Keratinocyte (primary cell): ENCODE data around the gene CLK3. TPM values are rescaled to one million over a fixed set of nuclear protein-coding genes. Genes with fewer than 3 reads are reported as not detected.

ENCODE experiments used
- DNase-seq: peaks from one replicate; pipeline ENCODE4 v3.0.0-alpha.2; 2011; ENCODE audit warnings: low read depth, missing footprints, low spot score
- FAIRE-seq: peaks from 2 replicates; lab custom pipeline; 2011; peaks lifted over from hg19 to GRCh38; lab: Jason Lieb, UNC
- H2AFZ ChIP-seq: 2 replicates; pipeline ENCODE4 v1.6.0; 2012; ENCODE audit warnings: low read length, control low read depth, inconsistent platforms; ENCODE audit not compliant: control insufficient read depth
- H3K27ac ChIP-seq: 2 replicates; pipeline ENCODE4 v1.5.1; 2011; ENCODE audit warnings: low read length; ENCODE audit not compliant: control insufficient read depth, insufficient read depth
- H3K27me3 ChIP-seq: 3 replicates; pipeline ENCODE4 v1.6.0; 2011; ENCODE audit warnings: low read length; ENCODE audit not compliant: control insufficient read depth, insufficient read depth; ENCODE audit errors: extremely low read depth
- H3K36me3 ChIP-seq, 2 experiments: 2 replicates in 1 of 2; 3 replicates in 1 of 2; pipeline ENCODE4 v1.5.1; 2011; ENCODE audit warnings: low read length in 2 of 2, mild to moderate bottlenecking in 1 of 2; ENCODE audit not compliant: control insufficient read depth in 2 of 2, insufficient read depth in 2 of 2; ENCODE audit errors: extremely low read depth in 1 of 2
- H3K4me1 ChIP-seq: 3 replicates; pipeline ENCODE4 v1.5.1; 2011; ENCODE audit warnings: low read length; ENCODE audit not compliant: control insufficient read depth, insufficient read depth; ENCODE audit errors: extremely low read depth
- H3K4me2 ChIP-seq: 3 replicates; pipeline ENCODE4 v1.6.0; 2011; ENCODE audit warnings: low read depth, low read length; ENCODE audit not compliant: control insufficient read depth, insufficient read depth; ENCODE audit errors: extremely low read depth
- H3K4me3 ChIP-seq, 3 experiments: fragments of 200-600 bp in 1 of 3; sonication (generic) in 1 of 3; 2 replicates in 2 of 3; 3 replicates in 1 of 3; pipeline ENCODE4 v1.5.1; 2011 to 2016; ENCODE audit warnings: low read length in 3 of 3, mild to moderate bottlenecking in 3 of 3, control low read depth in 2 of 3, inconsistent platforms in 1 of 3, low read depth in 1 of 3, mixed read lengths in 1 of 3, mixed run types in 1 of 3, moderate library complexity in 1 of 3; ENCODE audit not compliant: control insufficient read depth in 2 of 3, insufficient read depth in 2 of 3; ENCODE audit errors: extremely low read depth in 1 of 3
- H3K79me2 ChIP-seq: 2 replicates; pipeline ENCODE4 v1.6.0; 2012; ENCODE audit warnings: low read length; ENCODE audit not compliant: control insufficient read depth, insufficient read depth
- H3K9ac ChIP-seq: 3 replicates; pipeline ENCODE4 v1.6.0; 2011; ENCODE audit warnings: low read length; ENCODE audit not compliant: control insufficient read depth, insufficient read depth; ENCODE audit errors: extremely low read depth
- H3K9me1 ChIP-seq: 3 replicates; pipeline ENCODE4 v1.6.0; 2011; ENCODE audit warnings: low read length; ENCODE audit not compliant: control insufficient read depth, insufficient read depth; ENCODE audit errors: extremely low read depth
- H3K9me3 ChIP-seq: 2 replicates; pipeline ENCODE4 v1.5.1; 2012; ENCODE audit warnings: low read depth, low read length; ENCODE audit not compliant: control insufficient read depth
- H4K20me1 ChIP-seq: 3 replicates; pipeline ENCODE4 v1.6.0; 2011; ENCODE audit warnings: low read length; ENCODE audit not compliant: control insufficient read depth, insufficient read depth; ENCODE audit errors: extremely low read depth
- EZH2 ChIP-seq: IDR thresholded peaks from one replicate; pipeline ENCODE4 v1.6.1; 2012; ENCODE audit warnings: inconsistent platforms, mild to moderate bottlenecking, low read length, moderate library complexity
- dilution Hi-C: fragments of 300-500 bp; cut with MboI; formaldehyde crosslinking; loops from one replicate; pipeline ENCODE4 v1.7.0; 2020; ENCODE audit warnings: low sequenced_read_pairs; ENCODE audit not compliant: extremely low pct_ligation_motif_present
- polyA plus RNA-seq, 5 experiments: library from polyadenylated mRNA; depleted of rRNA in 3 of 5; stranded (reverse) in 3 of 5; stranded (forward) in 1 of 5; unstranded in 1 of 5; fragments of >200 nt; gene quantifications; 1 replicate in 1 of 5; 2 replicates in 3 of 5; 3 replicates in 1 of 5; pipeline versions ENCODE4 v1.2.1 to v1.2.3, GENCODE V29; 2011 to 2012; ENCODE audit warnings: missing spikeins in 2 of 5, low read depth in 1 of 5, low replicate concordance in 1 of 5
- TF ChIP-seq, protein P1 (sequence below), 3 experiments: IDR thresholded peaks in 1 of 3; conservative IDR thresholded peaks in 1 of 3; optimal IDR thresholded peaks in 1 of 3; 2 replicates in 2 of 3; 3 replicates in 1 of 3; pipeline versions ENCODE3 to v1.5.1; 2011; ENCODE audit warnings: low read length in 3 of 3, mild to moderate bottlenecking in 3 of 3, moderate library complexity in 2 of 3, control low read depth in 1 of 3, inconsistent platforms in 1 of 3; ENCODE audit not compliant: insufficient read depth in 2 of 3; ENCODE audit errors: extremely low read depth in 1 of 3

The CLK3 gene
- polyA plus RNA-seq, 1 donor (not counting 4 experiments of a cell fraction or from before 2014, with no cell fraction given) = 61.2 TPM

DNA sequence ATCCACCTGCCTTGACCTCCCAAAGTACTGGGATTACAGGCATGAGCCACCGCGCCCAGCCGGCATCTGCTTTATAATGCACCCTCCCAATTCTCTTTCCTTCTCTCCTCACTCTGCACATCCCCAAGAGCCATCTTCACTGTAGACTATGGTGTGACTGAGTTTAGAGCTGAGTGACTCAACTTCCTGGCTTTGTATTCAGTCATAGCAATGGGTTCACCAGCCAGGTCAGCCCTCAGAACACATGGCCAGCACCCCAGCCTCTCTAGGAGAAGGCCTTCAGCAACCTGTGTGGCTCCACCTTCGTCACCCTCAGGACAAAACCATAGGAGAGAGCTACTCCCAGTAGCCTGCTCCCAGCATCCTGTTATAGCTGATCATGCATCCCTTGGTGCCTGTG lies 41.6 kb upstream of the CLK3 start:
- Histone ChIP-seq H3K9me1 (no peaks in the 10 kb centered on the region), H2AFZ (no peak overlapping the region), H4K20me1 (no peaks in the 10 kb centered on the region), H3K27ac (no peak overlapping the region), H3K36me3 (peaks cover 10 to 20% of the 10 kb centered on the region in 2 experiments), H3K79me2 (no peaks in the 10 kb centered on the region), H3K9me3 (no peaks in the 10 kb centered on the region), H3K9ac (no peak overlapping the region), H3K27me3 (no peaks in the 10 kb centered on the region), H3K4me1 (peaks cover 5% of the 10 kb centered on the region), H3K4me3 (no peak overlapping the region), H3K4me2 (no peak overlapping the region)
- no peak for TF ChIP-seq EZH2
- TF ChIP-seq, protein P1, sequence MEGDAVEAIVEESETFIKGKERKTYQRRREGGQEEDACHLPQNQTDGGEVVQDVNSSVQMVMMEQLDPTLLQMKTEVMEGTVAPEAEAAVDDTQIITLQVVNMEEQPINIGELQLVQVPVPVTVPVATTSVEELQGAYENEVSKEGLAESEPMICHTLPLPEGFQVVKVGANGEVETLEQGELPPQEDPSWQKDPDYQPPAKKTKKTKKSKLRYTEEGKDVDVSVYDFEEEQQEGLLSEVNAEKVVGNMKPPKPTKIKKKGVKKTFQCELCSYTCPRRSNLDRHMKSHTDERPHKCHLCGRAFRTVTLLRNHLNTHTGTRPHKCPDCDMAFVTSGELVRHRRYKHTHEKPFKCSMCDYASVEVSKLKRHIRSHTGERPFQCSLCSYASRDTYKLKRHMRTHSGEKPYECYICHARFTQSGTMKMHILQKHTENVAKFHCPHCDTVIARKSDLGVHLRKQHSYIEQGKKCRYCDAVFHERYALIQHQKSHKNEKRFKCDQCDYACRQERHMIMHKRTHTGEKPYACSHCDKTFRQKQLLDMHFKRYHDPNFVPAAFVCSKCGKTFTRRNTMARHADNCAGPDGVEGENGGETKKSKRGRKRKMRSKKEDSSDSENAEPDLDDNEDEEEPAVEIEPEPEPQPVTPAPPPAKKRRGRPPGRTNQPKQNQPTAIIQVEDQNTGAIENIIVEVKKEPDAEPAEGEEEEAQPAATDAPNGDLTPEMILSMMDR (optimal IDR thresholded peaks at IDR 0.05 in 1 of 3, IDR thresholded peaks at IDR 0.05 in 1 of 3, conservative IDR thresholded peaks at IDR 0.05 in 1 of 3; ENCODE audit: extremely low read depth in 1 of 3, insufficient read depth in 2 of 3, low read length in 3 of 3) = no peak
- no peak for DNase-seq
- no peak for FAIRE-seq
- dilution Hi-C loops = no loop called here

GRCh38 chr15:74578496-74578994 lies 37.1 kb upstream of the CLK3 start:
- no peak overlapping the region for H3K27ac ChIP-seq
- H3K4me2 ChIP-seq = no peak overlapping the region
- H3K36me3 ChIP-seq = peaks cover 10 to 15% of the 10 kb centered on the region in 2 experiments
- H3K79me2 ChIP-seq = no peaks in the 10 kb centered on the region
- no peak overlapping the region for H3K9ac ChIP-seq
- H3K27me3 ChIP-seq = no peaks in the 10 kb centered on the region
- no peaks in the 10 kb centered on the region for H3K9me1 ChIP-seq
- DNase-seq = no peak
- no peak overlapping the region for H2AFZ ChIP-seq
- H4K20me1 ChIP-seq = peaks cover 4% of the 10 kb centered on the region
- no peak overlapping the region for H3K4me3 ChIP-seq
- H3K4me1 ChIP-seq = peaks cover 17% of the 10 kb centered on the region
- dilution Hi-C loops = no loop called here
- TF ChIP-seq, protein P1 (optimal IDR thresholded peaks at IDR 0.05 in 1 of 3, IDR thresholded peaks at IDR 0.05 in 1 of 3, conservative IDR thresholded peaks at IDR 0.05 in 1 of 3; ENCODE audit: extremely low read depth in 1 of 3, insufficient read depth in 2 of 3, low read length in 3 of 3) = no peak
- no peak for TF ChIP-seq EZH2
- no peak for FAIRE-seq
- H3K9me3 ChIP-seq = no peaks in the 10 kb centered on the region
